ENCODE data around the gene COL4A2.

GRCh38 chr13:110533771-110534670 lies 226.9 kb downstream of the COL4A2 start:
- no peak for TF ChIP-seq EZH2phosphoT487 (IDR thresholded peaks at IDR 0.05; ENCODE audit: insufficient read depth, low read depth)
- TF ChIP-seq EZH2 (IDR thresholded peaks at IDR 0.05; ENCODE audit: insufficient read depth, poor library complexity, severe bottlenecking), result no peak
